HT1080 (cell line): ENCODE data around the gene ERICH3. TPM values are rescaled to one million over a fixed set of nuclear protein-coding genes. Genes with fewer than 3 reads are reported as not detected.

Source experiments
- DNase-seq: peaks from one replicate; pipeline ENCODE4 v3.0.0-alpha.2; 2015; ENCODE audit warnings: low read depth
- total RNA-seq: library from RNA; depleted of rRNA; stranded (reverse); fragments of >200 nt; shearing (Covaris generic); gene quantifications from 2 replicates; pipeline ENCODE4 v1.2.3, GENCODE V29; 2014; rRNA removed

Gene ERICH3
- total RNA-seq, 1 experiment from 2014 or later: 0.05 TPM

DNA sequence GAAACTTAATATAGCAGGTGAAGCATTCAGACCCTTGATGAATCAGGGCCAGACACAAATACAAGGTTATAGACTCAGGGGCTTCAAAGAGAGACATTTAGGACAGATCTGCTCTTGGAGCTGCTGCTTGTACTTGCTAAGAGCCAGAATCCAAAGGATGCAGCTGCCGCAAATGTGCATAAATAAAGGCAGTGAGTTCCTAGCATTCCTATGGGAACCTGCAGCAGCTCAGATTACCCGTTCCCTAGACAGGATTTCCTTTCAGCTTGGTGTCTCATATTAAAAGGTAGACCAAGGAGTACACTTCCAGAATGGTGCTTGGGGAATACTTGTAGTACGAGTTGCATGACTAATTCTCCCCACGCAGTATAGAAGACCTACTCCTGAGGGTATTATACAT is 151.4 kb downstream of the ERICH3 start:
- DNase-seq: peak; percentile 67

Other genes with a start within 250 kb of the ERICH3 start
- gene LRRC53, start 161.2 kb downstream of the ERICH3 start, total RNA-seq: not detected in 2 replicates
- gene CRYZ, start 59.3 kb upstream of the ERICH3 start, total RNA-seq: 33.8 and 40.1 TPM in 2 replicates
- 23.7 and 24.1 TPM in 2 replicates for gene TYW3, start 59.4 kb upstream of the ERICH3 start, total RNA-seq